GM13976 (cell line): ENCODE results near the gene MCM9.

Experiments used
- DNase-seq: peaks from one replicate; pipeline ENCODE4 v3.0.0; 2012; ENCODE audit warnings: low spot score
- CTCF ChIP-seq: IDR thresholded peaks from 2 replicates; pipeline ENCODE4 v1.5.1; 2012; ENCODE audit warnings: borderline replicate concordance, mild to moderate bottlenecking; ENCODE audit not compliant: insufficient read depth; ENCODE audit errors: extremely low read depth, missing control alignments, control extremely low read depth
- in situ Hi-C: fragments of 300-500 bp; cut with MboI; formaldehyde crosslinking; loops from one replicate; pipeline ENCODE4 v1.12.0; 2022; ENCODE audit warnings: low sequenced_read_pairs, mixed read lengths, inconsistent platforms; ENCODE audit not compliant: unreplicated experiment

Gene MCM9

GRCh38 chr6:118859517-118860064 lies 75.4 kb downstream of the MCM9 start:
- peak; percentile 24 for DNase-seq
- in situ Hi-C loops: no loop called here
- no peak for TF ChIP-seq CTCF

GRCh38 chr6:118856301-118856700 lies 78.7 kb downstream of the MCM9 start:
- in situ Hi-C loops: no loop called here
- no peak for DNase-seq
- TF ChIP-seq CTCF: no peak

- in situ Hi-C loops: no loop called here
- no peak for DNase-seq
- no peak for TF ChIP-seq CTCF
Measured at GRCh38 chr6:118853408-118853807, 81.6 kb downstream of the MCM9 start.

GRCh38 chr6:118844915-118845314 lies 90.0 kb downstream of the MCM9 start:
- TF ChIP-seq CTCF: no peak
- in situ Hi-C loops: no loop called here
- DNase-seq: peak; percentile 37

GRCh38 chr6:118843685-118844390 lies 91.1 kb downstream of the MCM9 start:
- in situ Hi-C loops: no loop called here
- no peak for TF ChIP-seq CTCF

GRCh38 chr6:118830691-118831090 lies 104.3 kb downstream of the MCM9 start:
- in situ Hi-C loops: no loop called here
- TF ChIP-seq CTCF: no peak
- DNase-seq: no peak

More at GRCh38 chr6:118843685-118844390, 91.1 kb downstream of the MCM9 start:
- DNase-seq: peak; percentile 57
